Chondrocyte (in vitro differentiated cells): ENCODE data around the gene RBM19. TPM values are rescaled to one million over a fixed set of nuclear protein-coding genes. Genes with fewer than 3 reads are reported as not detected.

Experiments used
- DNase-seq: peaks from one replicate; pipeline ENCODE4 v3.0.0; 2021; ENCODE audit warnings: mixed read lengths, low spot score
- H3K27ac Mint-ChIP-seq: one replicate; pipeline ENCODE4 v1.8.0; 2021; ENCODE audit warnings: mild to moderate bottlenecking, moderate library complexity, mixed read lengths; ENCODE audit not compliant: unreplicated experiment
- H3K27me3 Mint-ChIP-seq: 2 replicates; pipeline ENCODE4 v1.8.0; 2021; ENCODE audit warnings: low read depth, mixed read lengths
- H3K36me3 Mint-ChIP-seq: 2 replicates; pipeline ENCODE4 v1.8.0; 2021; ENCODE audit warnings: low read depth, mixed read lengths
- H3K4me1 Mint-ChIP-seq: 2 replicates; pipeline ENCODE4 v1.8.0; 2021; ENCODE audit warnings: low read depth, mild to moderate bottlenecking, mixed read lengths
- H3K4me3 Mint-ChIP-seq: one replicate; pipeline ENCODE4 v1.8.0; 2021; ENCODE audit warnings: mild to moderate bottlenecking, moderate library complexity, mixed read lengths; ENCODE audit not compliant: unreplicated experiment
- H3K9me3 Mint-ChIP-seq: 2 replicates; pipeline ENCODE4 v1.8.0; 2021; ENCODE audit warnings: low read depth, mixed read lengths
- total RNA-seq: library from RNA; stranded (reverse); gene quantifications from 3 replicates; pipeline ENCODE4 v1.2.1, GENCODE V29; 2021
- TF ChIP-seq, protein P1 (sequence below): fragments of 200-600 bp; sonication (generic); IDR thresholded peaks from 2 replicates; pipeline ENCODE4 v1.5.0; 2021; ENCODE audit warnings: antibody characterized with exemption, mild to moderate bottlenecking, moderate library complexity

The RBM19 gene
- total RNA-seq, 1 donor from 2014 or later, result 16.2 TPM

- H3K27me3 Mint-ChIP-seq, result no peaks in the 10 kb centered on the region
These were observed 55.3 kb downstream of the RBM19 start for GRCh38 chr12:113910751-113911272.

DNA sequence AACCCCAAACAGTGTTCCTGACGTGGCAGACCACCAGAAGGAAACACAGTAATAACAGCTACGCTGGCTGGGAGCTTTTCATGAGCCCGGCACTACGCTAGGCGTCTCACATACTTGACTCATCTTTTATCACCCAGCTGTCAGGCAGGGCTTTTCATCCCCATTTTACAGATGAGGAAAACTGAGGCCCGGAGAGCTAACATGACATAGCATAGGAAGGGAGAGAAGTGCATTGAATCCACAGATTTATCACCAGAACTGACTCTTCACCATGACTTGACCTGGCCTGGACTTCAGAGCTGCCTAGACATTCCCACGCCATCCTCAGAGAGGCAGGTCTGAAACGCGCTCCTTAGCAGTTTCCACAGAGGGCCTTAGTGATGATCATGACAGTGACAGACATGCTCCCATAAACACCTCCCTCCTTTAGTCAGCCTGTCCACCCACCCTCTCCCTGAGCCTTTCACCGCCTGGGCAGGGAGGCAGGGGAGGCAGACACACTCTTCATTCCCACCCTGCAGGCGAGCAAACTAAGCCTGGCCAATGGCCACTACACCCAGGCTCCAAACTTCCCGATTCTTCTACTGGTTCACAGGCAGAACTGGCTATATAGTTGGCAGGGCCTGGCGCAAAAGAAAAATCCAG, 56.2 kb downstream of the RBM19 start:
- Mint-ChIP-seq H3K27ac (no peak overlapping the region), H3K4me1 (no peaks in the 10 kb centered on the region), H3K27me3 (no peaks in the 10 kb centered on the region), H3K36me3 (peaks cover 21% of the 10 kb centered on the region), H3K9me3 (peaks cover 6% of the 10 kb centered on the region), H3K4me3 (no peak overlapping the region)
- DNase-seq, result peak; percentile 27
- TF ChIP-seq, protein P1, sequence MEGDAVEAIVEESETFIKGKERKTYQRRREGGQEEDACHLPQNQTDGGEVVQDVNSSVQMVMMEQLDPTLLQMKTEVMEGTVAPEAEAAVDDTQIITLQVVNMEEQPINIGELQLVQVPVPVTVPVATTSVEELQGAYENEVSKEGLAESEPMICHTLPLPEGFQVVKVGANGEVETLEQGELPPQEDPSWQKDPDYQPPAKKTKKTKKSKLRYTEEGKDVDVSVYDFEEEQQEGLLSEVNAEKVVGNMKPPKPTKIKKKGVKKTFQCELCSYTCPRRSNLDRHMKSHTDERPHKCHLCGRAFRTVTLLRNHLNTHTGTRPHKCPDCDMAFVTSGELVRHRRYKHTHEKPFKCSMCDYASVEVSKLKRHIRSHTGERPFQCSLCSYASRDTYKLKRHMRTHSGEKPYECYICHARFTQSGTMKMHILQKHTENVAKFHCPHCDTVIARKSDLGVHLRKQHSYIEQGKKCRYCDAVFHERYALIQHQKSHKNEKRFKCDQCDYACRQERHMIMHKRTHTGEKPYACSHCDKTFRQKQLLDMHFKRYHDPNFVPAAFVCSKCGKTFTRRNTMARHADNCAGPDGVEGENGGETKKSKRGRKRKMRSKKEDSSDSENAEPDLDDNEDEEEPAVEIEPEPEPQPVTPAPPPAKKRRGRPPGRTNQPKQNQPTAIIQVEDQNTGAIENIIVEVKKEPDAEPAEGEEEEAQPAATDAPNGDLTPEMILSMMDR, result no peak

More at GRCh38 chr12:113910751-113911272, 55.3 kb downstream of the RBM19 start:
- H3K9me3 Mint-ChIP-seq, result peaks cover 3% of the 10 kb centered on the region
- H3K36me3 Mint-ChIP-seq, result peaks cover 21% of the 10 kb centered on the region
- TF ChIP-seq, protein P1, result no peak
- DNase-seq, result peak; percentile 10
- H3K4me1 Mint-ChIP-seq, result no peaks in the 10 kb centered on the region
- H3K4me3 Mint-ChIP-seq, result no peak overlapping the region
- no peak overlapping the region for H3K27ac Mint-ChIP-seq

- TF ChIP-seq, protein P1, result no peak
- Mint-ChIP-seq H3K27me3 (no peaks in the 10 kb centered on the region), H3K4me1 (no peaks in the 10 kb centered on the region), H3K9me3 (peaks cover 6% of the 10 kb centered on the region), H3K36me3 (peaks cover 21% of the 10 kb centered on the region), H3K4me3 (no peak overlapping the region), H3K27ac (no peak overlapping the region)
- peak; percentile 33 for DNase-seq
These were observed 57.5 kb downstream of the RBM19 start for GRCh38 chr12:113908584-113909100.

DNA sequence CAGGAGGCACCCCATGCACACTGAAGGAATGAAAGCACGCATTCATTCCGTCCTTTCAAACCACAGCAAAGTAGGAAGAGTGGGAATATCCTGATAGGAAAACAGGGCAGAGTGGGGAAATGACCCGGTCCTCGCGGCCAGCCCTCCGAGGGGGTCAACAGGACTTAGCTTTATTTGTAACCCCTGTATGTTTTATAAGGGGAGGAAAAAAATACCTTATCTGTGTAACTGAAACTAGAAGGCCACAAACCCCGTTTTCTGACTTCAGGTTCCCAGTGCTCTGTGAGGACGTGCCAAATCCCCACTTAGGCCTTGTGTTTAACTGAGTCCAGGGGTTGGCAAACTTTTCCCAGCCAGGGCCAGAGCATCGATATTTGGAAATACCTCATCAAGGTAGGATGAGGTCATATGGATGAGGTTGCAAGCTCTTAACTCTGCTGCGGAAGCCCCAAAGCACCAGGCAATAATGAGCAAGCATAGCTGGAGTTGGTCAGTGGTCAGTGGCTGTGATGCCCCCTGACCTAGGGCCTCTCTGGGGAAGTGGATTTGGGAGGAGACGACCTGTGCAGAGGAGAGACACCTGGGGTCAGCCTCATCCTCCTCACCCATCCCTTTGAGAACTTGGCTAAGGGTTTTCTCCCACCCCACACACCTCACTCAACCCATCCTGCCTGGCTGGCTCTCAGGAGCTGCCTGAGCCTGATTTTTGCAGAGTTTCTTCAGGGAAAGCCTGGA, 58.5 kb downstream of the RBM19 start:
- no peak overlapping the region for H3K27ac Mint-ChIP-seq
- H3K9me3 Mint-ChIP-seq, result peaks cover 6% of the 10 kb centered on the region
- no peaks in the 10 kb centered on the region for H3K27me3 Mint-ChIP-seq
- DNase-seq, result peak; percentile 61
- no peak overlapping the region for H3K4me3 Mint-ChIP-seq
- peaks cover 21% of the 10 kb centered on the region for H3K36me3 Mint-ChIP-seq
- no peaks in the 10 kb centered on the region for H3K4me1 Mint-ChIP-seq
- TF ChIP-seq, protein P1, result no peak
